ENCODE results near the gene CDK10. TPM values are rescaled to one million over a fixed set of nuclear protein-coding genes. Genes with fewer than 3 reads are reported as not detected.

The CDK10 gene
- total and polyA plus RNA-seq, 10 of the 15 experiments (the other 5 are each of a cell fraction or from before 2014, with no cell fraction given): 1.5 to 58.7 (median 36.0) TPM

DNA sequence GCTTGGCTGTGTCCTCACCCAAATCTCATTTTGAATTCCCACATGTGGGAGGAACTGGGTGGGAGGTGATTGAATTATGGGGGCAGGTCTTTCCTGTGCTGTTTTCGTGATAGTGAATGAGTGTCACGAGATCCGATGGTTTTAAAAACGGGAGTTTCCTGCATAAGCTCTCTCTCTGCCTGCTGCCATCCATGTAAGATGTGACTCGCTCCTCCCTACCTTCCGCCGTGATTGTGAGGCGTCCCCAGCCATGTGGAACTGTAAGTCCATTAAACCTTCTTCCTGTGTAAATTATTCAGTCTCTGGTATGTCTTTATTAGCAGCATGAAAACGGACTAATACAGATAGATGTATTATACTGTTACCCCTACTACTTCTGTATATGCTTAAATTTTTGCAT lies 25.3 kb upstream of the CDK10 start:
- intact Hi-C loops (cut with micrococcal nuclease; ENCODE audit: unreplicated experiment): no loop called here
- in situ Hi-C loops (cut with MboI): no loop called here
- BruUV-seq (replicated peaks): no TSS peak

More for the DNA sequence above, 25.3 kb upstream of the CDK10 start:
- no peak overlapping the region for H3K27ac ChIP-seq (ENCODE audit: control insufficient read depth, insufficient read depth)
- TF ChIP-seq, protein P1, sequence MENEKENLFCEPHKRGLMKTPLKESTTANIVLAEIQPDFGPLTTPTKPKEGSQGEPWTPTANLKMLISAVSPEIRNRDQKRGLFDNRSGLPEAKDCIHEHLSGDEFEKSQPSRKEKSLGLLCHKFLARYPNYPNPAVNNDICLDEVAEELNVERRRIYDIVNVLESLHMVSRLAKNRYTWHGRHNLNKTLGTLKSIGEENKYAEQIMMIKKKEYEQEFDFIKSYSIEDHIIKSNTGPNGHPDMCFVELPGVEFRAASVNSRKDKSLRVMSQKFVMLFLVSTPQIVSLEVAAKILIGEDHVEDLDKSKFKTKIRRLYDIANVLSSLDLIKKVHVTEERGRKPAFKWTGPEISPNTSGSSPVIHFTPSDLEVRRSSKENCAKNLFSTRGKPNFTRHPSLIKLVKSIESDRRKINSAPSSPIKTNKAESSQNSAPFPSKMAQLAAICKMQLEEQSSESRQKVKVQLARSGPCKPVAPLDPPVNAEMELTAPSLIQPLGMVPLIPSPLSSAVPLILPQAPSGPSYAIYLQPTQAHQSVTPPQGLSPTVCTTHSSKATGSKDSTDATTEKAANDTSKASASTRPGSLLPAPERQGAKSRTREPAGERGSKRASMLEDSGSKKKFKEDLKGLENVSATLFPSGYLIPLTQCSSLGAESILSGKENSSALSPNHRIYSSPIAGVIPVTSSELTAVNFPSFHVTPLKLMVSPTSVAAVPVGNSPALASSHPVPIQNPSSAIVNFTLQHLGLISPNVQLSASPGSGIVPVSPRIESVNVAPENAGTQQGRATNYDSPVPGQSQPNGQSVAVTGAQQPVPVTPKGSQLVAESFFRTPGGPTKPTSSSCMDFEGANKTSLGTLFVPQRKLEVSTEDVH (IDR thresholded peaks at IDR 0.05; ENCODE audit: low read depth, partially characterized antibody): no peak
- no peak for TF ChIP-seq SUZ12 (IDR thresholded peaks at IDR 0.05; ENCODE audit: unreplicated experiment)
- TF ChIP-seq, protein P2, sequence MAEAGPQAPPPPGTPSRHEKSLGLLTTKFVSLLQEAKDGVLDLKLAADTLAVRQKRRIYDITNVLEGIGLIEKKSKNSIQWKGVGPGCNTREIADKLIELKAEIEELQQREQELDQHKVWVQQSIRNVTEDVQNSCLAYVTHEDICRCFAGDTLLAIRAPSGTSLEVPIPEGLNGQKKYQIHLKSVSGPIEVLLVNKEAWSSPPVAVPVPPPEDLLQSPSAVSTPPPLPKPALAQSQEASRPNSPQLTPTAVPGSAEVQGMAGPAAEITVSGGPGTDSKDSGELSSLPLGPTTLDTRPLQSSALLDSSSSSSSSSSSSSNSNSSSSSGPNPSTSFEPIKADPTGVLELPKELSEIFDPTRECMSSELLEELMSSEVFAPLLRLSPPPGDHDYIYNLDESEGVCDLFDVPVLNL (IDR thresholded peaks at IDR 0.05; ENCODE audit: low read depth, low read length): no peak
- TF ChIP-seq, protein P3, sequence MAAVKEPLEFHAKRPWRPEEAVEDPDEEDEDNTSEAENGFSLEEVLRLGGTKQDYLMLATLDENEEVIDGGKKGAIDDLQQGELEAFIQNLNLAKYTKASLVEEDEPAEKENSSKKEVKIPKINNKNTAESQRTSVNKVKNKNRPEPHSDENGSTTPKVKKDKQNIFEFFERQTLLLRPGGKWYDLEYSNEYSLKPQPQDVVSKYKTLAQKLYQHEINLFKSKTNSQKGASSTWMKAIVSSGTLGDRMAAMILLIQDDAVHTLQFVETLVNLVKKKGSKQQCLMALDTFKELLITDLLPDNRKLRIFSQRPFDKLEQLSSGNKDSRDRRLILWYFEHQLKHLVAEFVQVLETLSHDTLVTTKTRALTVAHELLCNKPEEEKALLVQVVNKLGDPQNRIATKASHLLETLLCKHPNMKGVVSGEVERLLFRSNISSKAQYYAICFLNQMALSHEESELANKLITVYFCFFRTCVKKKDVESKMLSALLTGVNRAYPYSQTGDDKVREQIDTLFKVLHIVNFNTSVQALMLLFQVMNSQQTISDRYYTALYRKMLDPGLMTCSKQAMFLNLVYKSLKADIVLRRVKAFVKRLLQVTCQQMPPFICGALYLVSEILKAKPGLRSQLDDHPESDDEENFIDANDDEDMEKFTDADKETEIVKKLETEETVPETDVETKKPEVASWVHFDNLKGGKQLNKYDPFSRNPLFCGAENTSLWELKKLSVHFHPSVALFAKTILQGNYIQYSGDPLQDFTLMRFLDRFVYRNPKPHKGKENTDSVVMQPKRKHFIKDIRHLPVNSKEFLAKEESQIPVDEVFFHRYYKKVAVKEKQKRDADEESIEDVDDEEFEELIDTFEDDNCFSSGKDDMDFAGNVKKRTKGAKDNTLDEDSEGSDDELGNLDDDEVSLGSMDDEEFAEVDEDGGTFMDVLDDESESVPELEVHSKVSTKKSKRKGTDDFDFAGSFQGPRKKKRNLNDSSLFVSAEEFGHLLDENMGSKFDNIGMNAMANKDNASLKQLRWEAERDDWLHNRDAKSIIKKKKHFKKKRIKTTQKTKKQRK (IDR thresholded peaks at IDR 0.05; ENCODE audit: low read depth, low read length): no peak
- no peak for TF ChIP-seq SPI1 (IDR thresholded peaks at IDR 0.05; ENCODE audit: borderline replicate concordance, insufficient read depth, low read depth, low read length)
- no peak for TF ChIP-seq CREB1 (IDR thresholded peaks at IDR 0.05; ENCODE audit: low read depth)
- no peak for TF ChIP-seq JUND (IDR thresholded peaks at IDR 0.05; ENCODE audit: low read depth, low read length)
- TF ChIP-seq, protein P4, sequence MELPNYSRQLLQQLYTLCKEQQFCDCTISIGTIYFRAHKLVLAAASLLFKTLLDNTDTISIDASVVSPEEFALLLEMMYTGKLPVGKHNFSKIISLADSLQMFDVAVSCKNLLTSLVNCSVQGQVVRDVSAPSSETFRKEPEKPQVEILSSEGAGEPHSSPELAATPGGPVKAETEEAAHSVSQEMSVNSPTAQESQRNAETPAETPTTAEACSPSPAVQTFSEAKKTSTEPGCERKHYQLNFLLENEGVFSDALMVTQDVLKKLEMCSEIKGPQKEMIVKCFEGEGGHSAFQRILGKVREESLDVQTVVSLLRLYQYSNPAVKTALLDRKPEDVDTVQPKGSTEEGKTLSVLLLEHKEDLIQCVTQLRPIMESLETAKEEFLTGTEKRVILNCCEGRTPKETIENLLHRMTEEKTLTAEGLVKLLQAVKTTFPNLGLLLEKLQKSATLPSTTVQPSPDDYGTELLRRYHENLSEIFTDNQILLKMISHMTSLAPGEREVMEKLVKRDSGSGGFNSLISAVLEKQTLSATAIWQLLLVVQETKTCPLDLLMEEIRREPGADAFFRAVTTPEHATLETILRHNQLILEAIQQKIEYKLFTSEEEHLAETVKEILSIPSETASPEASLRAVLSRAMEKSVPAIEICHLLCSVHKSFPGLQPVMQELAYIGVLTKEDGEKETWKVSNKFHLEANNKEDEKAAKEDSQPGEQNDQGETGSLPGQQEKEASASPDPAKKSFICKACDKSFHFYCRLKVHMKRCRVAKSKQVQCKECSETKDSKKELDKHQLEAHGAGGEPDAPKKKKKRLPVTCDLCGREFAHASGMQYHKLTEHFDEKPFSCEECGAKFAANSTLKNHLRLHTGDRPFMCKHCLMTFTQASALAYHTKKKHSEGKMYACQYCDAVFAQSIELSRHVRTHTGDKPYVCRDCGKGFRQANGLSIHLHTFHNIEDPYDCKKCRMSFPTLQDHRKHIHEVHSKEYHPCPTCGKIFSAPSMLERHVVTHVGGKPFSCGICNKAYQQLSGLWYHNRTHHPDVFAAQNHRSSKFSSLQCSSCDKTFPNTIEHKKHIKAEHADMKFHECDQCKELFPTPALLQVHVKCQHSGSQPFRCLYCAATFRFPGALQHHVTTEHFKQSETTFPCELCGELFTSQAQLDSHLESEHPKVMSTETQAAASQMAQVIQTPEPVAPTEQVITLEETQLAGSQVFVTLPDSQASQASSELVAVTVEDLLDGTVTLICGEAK (IDR thresholded peaks at IDR 0.05; ENCODE audit: borderline replicate concordance): no peak
- TF ChIP-seq, protein P5, sequence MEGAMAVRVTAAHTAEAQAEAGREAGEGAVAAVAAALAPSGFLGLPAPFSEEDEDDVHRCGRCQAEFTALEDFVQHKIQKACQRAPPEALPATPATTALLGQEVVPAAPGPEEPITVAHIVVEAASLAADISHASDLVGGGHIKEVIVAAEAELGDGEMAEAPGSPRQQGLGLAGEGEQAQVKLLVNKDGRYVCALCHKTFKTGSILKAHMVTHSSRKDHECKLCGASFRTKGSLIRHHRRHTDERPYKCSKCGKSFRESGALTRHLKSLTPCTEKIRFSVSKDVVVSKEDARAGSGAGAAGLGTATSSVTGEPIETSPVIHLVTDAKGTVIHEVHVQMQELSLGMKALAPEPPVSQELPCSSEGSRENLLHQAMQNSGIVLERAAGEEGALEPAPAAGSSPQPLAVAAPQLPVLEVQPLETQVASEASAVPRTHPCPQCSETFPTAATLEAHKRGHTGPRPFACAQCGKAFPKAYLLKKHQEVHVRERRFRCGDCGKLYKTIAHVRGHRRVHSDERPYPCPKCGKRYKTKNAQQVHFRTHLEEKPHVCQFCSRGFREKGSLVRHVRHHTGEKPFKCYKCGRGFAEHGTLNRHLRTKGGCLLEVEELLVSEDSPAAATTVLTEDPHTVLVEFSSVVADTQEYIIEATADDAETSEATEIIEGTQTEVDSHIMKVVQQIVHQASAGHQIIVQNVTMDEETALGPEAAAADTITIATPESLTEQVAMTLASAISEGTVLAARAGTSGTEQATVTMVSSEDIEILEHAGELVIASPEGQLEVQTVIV (IDR thresholded peaks at IDR 0.05; ENCODE audit: borderline replicate concordance, partially characterized antibody): no peak
- no peak for TF ChIP-seq ATF7 (IDR thresholded peaks at IDR 0.05; ENCODE audit: low read depth)
- H3K4me1 ChIP-seq (ENCODE audit: control insufficient read depth, insufficient read depth, low read length): peaks cover 13% of the 10 kb centered on the region
- over 99% methylated on average over 9 of the region's 9 CpGs for WGBS (ENCODE audit: insufficient coverage, insufficient replicate concordance, low lambda C conversion rate, missing lambda C conversion rate)
- no peaks in the 10 kb centered on the region for H3K9me3 ChIP-seq (replicated peaks; ENCODE audit: control insufficient read depth, insufficient read depth, low read length)
- H3K36me3 ChIP-seq (ENCODE audit: control insufficient read depth in 2 of 2, insufficient read depth in 2 of 2, low read length in 1 of 2): no peaks in the 10 kb centered on the region
- H3K9ac ChIP-seq (ENCODE audit: control insufficient read depth, insufficient read depth, low read length): no peak overlapping the region
- no peaks in the 10 kb centered on the region for H3K27me3 ChIP-seq (replicated peaks in 1 of 2; ENCODE audit: control insufficient read depth in 2 of 2, insufficient read depth in 2 of 2, low read length in 1 of 2)
- CTCF ChIA-PET: no interaction called here
- no peak for ATAC-seq
- DNase-seq (ENCODE audit: low read depth, low spot score): no peak
- H3K79me2 ChIP-seq (ENCODE audit: control insufficient read depth, insufficient read depth, low read length): peaks cover 24% of the 10 kb centered on the region
- SMC1A ChIA-PET (ENCODE audit: uncharacterized antibody, unreplicated experiment): no interaction called here
- RAD21 ChIA-PET (ENCODE audit: unreplicated experiment): no interaction called here
- no peak overlapping the region for H3K4me2 ChIP-seq (ENCODE audit: control insufficient read depth, insufficient read depth)
- H4K20me1 ChIP-seq (ENCODE audit: control insufficient read depth, insufficient read depth): no peaks in the 10 kb centered on the region
- H2AFZ ChIP-seq (ENCODE audit: control insufficient read depth, low read depth, low read length): no peak overlapping the region
- POLR2A ChIA-PET: no interaction called here
- no peak for FAIRE-seq
- no peak overlapping the region for H3K4me3 ChIP-seq
